ENCODE results near the gene TLE7. TPM values are rescaled to one million over a fixed set of nuclear protein-coding genes. Genes with fewer than 3 reads are reported as not detected.

The TLE7 gene
- total RNA-seq, 1 experiment from 2014 or later, result not detected

- Histone ChIP-seq H3K9ac (ENCODE audit: extremely low read depth, insufficient read length, low read length) (no peak overlapping the region), H3K27me3 (ENCODE audit: insufficient read depth, low read length) (no peaks in the 10 kb centered on the region), H2BK20ac (ENCODE audit: low read depth, low read length, poor library complexity, severe bottlenecking) (no peak overlapping the region), H3K79me1 (ENCODE audit: insufficient read depth, low read depth, low read length, poor library complexity, severe bottlenecking) (no peaks in the 10 kb centered on the region), H3K27ac (ENCODE audit: insufficient read length, low read depth, low read length) (no peak overlapping the region), H3K4me2 (ENCODE audit: insufficient read depth, insufficient read length, low read length) (no peak overlapping the region), H3K18ac (ENCODE audit: insufficient read length, low read depth, low read length) (no peak overlapping the region), H2BK120ac (ENCODE audit: low read depth, low read length, poor library complexity, severe bottlenecking) (no peak overlapping the region), H3K4me1 (ENCODE audit: insufficient read depth, low read length) (no peaks in the 10 kb centered on the region), H3K14ac (ENCODE audit: insufficient read depth, low read length) (no peak overlapping the region), H3K79me2 (ENCODE audit: insufficient read depth, low read length) (no peaks in the 10 kb centered on the region), H4K91ac (ENCODE audit: insufficient read length, low read depth, low read length) (no peak overlapping the region), H4K5ac (ENCODE audit: insufficient read length, low read depth, low read length) (no peak overlapping the region), H3K56ac (ENCODE audit: insufficient read length, low read depth, low read length) (no peak overlapping the region), H2BK5ac (ENCODE audit: insufficient read length, low read length) (no peak overlapping the region), H4K8ac (replicated peaks; ENCODE audit: insufficient read length, low read depth, low read length) (no peak overlapping the region), H3K23me2 (ENCODE audit: insufficient read length, low read depth, low read length, poor library complexity, severe bottlenecking) (no peaks in the 10 kb centered on the region), H2BK15ac (ENCODE audit: low read depth, low read length) (no peak overlapping the region), H2AFZ (ENCODE audit: low read length) (no peak overlapping the region), H2BK12ac (ENCODE audit: insufficient read length, low read depth, low read length) (no peak overlapping the region), H3K4ac (ENCODE audit: low read depth, low read length) (no peak overlapping the region), H2AK5ac (ENCODE audit: insufficient read length, low read length) (no peak overlapping the region), H3T11ph (ENCODE audit: low read length) (no peak overlapping the region), H3K23ac (ENCODE audit: insufficient read length, low read depth, low read length) (no peak overlapping the region), H3K9me3 (ENCODE audit: control insufficient read depth, low read depth, low read length) (no peaks in the 10 kb centered on the region), H4K20me1 (ENCODE audit: control insufficient read depth, insufficient read depth, insufficient read length) (no peaks in the 10 kb centered on the region)
- no CpG with 5 or more reads among the region's 14 CpGs for WGBS (ENCODE audit: extremely low coverage, insufficient read length, low lambda C conversion rate)
- H3K4me3 Mint-ChIP-seq, result no peak overlapping the region
- TF ChIP-seq, protein P1, sequence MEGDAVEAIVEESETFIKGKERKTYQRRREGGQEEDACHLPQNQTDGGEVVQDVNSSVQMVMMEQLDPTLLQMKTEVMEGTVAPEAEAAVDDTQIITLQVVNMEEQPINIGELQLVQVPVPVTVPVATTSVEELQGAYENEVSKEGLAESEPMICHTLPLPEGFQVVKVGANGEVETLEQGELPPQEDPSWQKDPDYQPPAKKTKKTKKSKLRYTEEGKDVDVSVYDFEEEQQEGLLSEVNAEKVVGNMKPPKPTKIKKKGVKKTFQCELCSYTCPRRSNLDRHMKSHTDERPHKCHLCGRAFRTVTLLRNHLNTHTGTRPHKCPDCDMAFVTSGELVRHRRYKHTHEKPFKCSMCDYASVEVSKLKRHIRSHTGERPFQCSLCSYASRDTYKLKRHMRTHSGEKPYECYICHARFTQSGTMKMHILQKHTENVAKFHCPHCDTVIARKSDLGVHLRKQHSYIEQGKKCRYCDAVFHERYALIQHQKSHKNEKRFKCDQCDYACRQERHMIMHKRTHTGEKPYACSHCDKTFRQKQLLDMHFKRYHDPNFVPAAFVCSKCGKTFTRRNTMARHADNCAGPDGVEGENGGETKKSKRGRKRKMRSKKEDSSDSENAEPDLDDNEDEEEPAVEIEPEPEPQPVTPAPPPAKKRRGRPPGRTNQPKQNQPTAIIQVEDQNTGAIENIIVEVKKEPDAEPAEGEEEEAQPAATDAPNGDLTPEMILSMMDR (conservative IDR thresholded peaks at IDR 0.05), result no peak
- H3K27ac Mint-ChIP-seq, result no peak overlapping the region; a peak in 1 of 7 replicates
- DNase-seq, result no peak
- peaks cover 31% of the 10 kb centered on the region for H3K27me3 Mint-ChIP-seq (ENCODE audit: low read depth)
- peaks cover 0 to 2% (median 0%) of the 10 kb centered on the region in 3 experiments; a peak in 1 of 7 replicates for H3K36me3 Mint-ChIP-seq (ENCODE audit: insufficient read depth in 1 of 3, low read depth in 3 of 3)
- peaks cover 0 to 4% of the 10 kb centered on the region in 2 experiments; a peak in 2 of 5 replicates for H3K9me3 Mint-ChIP-seq
- H3K4me1 Mint-ChIP-seq, result peaks cover 8 to 10% of the 10 kb centered on the region in 2 experiments
Observed at GRCh38 chr16:71431176-71431575, 10.7 kb downstream of the TLE7 start.
